ENCODE measurements around the gene SULT1C3.

SULT1C3 gene

DNA sequence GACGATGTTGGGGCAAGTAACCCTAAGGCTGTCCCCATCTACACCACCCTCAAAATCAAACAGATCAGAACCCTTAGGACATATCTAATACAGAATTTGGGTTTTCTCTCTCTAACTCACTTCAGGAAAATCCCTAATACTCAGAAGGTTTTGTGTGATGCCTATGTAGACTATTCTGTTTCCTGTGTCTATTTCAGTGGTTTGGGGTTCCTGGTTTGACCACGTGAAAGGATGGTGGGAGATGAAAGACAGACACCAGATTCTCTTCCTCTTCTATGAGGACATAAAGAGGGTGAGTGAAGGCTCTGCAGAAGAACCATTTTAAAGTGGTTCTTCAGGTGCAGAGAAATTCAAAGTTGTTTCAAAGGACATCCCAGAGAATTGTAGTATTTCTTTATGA lies 65.2 kb downstream of the SULT1C3 start:
- DNase-seq (ENCODE audit: low read depth) = no peak

DNA sequence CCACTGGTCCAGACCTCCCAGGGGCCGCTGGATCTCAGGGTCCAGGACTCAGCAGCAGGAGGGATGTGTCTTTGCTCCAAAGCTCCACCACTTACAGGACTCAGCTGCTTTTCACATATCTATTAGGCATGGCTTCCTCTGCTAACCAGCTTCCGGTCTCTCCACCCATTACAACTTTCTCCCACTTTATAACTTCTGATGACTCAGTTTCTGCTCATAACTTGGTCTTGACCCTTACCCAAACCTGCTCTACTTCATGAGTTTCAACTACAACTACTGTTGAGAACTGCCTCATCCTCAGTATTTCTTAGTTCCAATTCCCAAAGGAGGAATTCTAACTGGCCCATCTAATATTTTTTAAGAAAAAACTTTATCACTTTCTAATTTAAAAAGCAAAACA lies 66.1 kb downstream of the SULT1C3 start:
- DNase-seq (ENCODE audit: low read depth) = no peak

DNA sequence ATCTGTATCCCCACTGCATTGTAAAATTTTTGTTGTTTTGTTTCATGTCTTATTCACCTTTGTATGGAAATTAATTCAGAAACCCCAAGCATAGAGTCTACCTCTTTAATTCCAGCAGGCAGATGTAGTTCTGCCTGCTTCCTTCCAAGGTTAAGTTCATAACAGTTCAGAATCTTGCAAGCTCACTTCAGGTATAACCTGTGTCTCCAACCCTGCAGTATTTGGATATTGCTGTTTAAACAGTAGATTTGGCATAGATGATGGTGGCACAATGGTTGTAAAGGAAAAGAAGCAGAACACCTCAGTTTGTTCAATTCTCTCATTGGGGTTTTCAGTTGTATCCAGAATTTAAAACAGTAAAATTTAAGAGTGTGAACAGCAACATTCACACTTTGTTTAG lies 70.1 kb downstream of the SULT1C3 start:
- no peak for DNase-seq (ENCODE audit: low read depth)
